AG04450 (cell line): Measurements from ENCODE around the gene ILDR1. TPM values are rescaled to one million over a fixed set of nuclear protein-coding genes. Genes with fewer than 3 reads are reported as not detected.

Source experiments
- CTCF ChIA-PET: fragments of 300-600, 350-600 bp; formaldehyde crosslinking; extraction: SDS; loops from one replicate; lab custom pipeline; 2022; ENCODE audit warnings: antibody characterized with exemption, inconsistent platforms; lab: Charles Lee
- POLR2A ChIA-PET: fragments of 350-600 bp; formaldehyde crosslinking; extraction: SDS; loops from one replicate; lab custom pipeline; 2021; ENCODE audit warnings: antibody characterized with exemption, inconsistent platforms; lab: Yijun Ruan, JAX
- DNase-seq: peaks from one replicate; pipeline ENCODE4 v3.0.0-alpha.2; 2011; ENCODE audit warnings: low read depth, low spot score
- H3K27ac ChIP-seq: one replicate; pipeline ENCODE4 v1.5.1; 2012; ENCODE audit warnings: low read depth, low read length, control low read depth
- H3K27me3 ChIP-seq: one replicate; pipeline ENCODE4 v1.6.0; 2012; ENCODE audit warnings: low read length; ENCODE audit not compliant: control insufficient read depth, insufficient read depth
- H3K4me3 ChIP-seq: 2 replicates; pipeline ENCODE4 v1.5.1; 2011; ENCODE audit warnings: mild to moderate bottlenecking, low read depth, low read length, control low read depth
- H3K9me3 ChIP-seq: 2 replicates; pipeline ENCODE4 v1.5.1; 2012; ENCODE audit warnings: low read length; ENCODE audit not compliant: control insufficient read depth, insufficient read depth
- polyA plus RNA-seq: library from polyadenylated mRNA; depleted of rRNA; stranded (reverse); fragments of >200 nt; gene quantifications from 2 replicates; pipeline ENCODE4 v1.2.3, GENCODE V29; 2011
- TF ChIP-seq, protein P1 (sequence below): IDR thresholded peaks from 2 replicates; pipeline ENCODE4 v1.5.1; 2011; ENCODE audit warnings: low read depth, low read length, control low read depth, inconsistent platforms

The ILDR1 gene
- polyA plus RNA-seq, 1 experiment, result not detected

GRCh38 chr3:122064326-122064725, 42.3 kb upstream of the ILDR1 start:
- no peaks in the 10 kb centered on the region for H3K9me3 ChIP-seq
- no peak overlapping the region for H3K4me3 ChIP-seq
- TF ChIP-seq, protein P1, sequence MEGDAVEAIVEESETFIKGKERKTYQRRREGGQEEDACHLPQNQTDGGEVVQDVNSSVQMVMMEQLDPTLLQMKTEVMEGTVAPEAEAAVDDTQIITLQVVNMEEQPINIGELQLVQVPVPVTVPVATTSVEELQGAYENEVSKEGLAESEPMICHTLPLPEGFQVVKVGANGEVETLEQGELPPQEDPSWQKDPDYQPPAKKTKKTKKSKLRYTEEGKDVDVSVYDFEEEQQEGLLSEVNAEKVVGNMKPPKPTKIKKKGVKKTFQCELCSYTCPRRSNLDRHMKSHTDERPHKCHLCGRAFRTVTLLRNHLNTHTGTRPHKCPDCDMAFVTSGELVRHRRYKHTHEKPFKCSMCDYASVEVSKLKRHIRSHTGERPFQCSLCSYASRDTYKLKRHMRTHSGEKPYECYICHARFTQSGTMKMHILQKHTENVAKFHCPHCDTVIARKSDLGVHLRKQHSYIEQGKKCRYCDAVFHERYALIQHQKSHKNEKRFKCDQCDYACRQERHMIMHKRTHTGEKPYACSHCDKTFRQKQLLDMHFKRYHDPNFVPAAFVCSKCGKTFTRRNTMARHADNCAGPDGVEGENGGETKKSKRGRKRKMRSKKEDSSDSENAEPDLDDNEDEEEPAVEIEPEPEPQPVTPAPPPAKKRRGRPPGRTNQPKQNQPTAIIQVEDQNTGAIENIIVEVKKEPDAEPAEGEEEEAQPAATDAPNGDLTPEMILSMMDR, result no peak
- ChIA-PET POLR2A (no interaction called here), CTCF (interaction anchor here (0.7 kb wide), 1 partner anchor 14 kb away, joined by 3 read pairs; no protein-coding TSS in a partner anchor)
- no peak for DNase-seq
- H3K27ac ChIP-seq, result no peak overlapping the region
- no peaks in the 10 kb centered on the region for H3K27me3 ChIP-seq

GRCh38 chr3:122063908-122064307, 41.9 kb upstream of the ILDR1 start:
- Histone ChIP-seq H3K4me3 (no peak overlapping the region), H3K9me3 (no peaks in the 10 kb centered on the region), H3K27ac (no peak overlapping the region), H3K27me3 (no peaks in the 10 kb centered on the region)
- CTCF ChIA-PET, result no interaction called here
- POLR2A ChIA-PET, result interaction anchor here (0.6 kb wide), 1 partner anchor 99 kb away, joined by 3 read pairs; no protein-coding TSS in a partner anchor
- DNase-seq, result no peak
- TF ChIP-seq, protein P1, result no peak

DNA sequence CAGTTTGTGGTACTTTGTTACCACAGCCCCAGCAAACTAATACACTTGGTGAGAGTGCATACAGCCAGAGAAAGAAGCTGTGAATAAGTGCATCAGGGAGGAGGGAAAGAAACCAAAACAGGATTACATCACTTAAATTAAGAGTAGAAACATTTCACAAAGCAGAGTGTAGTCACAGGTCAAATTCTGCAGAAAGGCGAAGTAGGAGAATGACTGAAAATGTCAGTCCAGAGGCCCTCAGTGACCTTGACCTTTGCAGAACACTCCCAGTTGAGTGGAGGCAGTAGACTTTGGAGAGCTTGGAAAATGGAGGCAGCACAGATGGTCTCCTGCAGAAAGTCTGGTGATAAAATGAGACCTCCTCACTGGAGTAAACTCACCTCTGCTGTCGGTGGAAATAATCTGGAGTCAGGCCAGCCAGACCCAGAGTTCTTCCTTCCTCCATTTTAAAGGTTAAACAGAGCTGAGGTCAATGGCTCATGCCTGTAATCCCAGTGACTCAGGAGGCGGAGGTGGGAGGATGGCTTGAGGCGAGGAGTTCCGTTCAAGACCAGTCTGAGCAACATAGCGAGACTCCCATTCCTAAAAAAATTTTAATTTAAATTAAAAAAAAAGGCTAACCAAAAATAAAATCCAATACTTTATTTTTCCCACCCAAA, 38.1 kb upstream of the ILDR1 start:
- Histone ChIP-seq H3K9me3 (no peaks in the 10 kb centered on the region), H3K4me3 (no peak overlapping the region), H3K27me3 (no peaks in the 10 kb centered on the region), H3K27ac (no peak overlapping the region)
- CTCF ChIA-PET, result no interaction called here
- no peak for DNase-seq
- TF ChIP-seq, protein P1, result no peak
- POLR2A ChIA-PET, result no interaction called here

DNA sequence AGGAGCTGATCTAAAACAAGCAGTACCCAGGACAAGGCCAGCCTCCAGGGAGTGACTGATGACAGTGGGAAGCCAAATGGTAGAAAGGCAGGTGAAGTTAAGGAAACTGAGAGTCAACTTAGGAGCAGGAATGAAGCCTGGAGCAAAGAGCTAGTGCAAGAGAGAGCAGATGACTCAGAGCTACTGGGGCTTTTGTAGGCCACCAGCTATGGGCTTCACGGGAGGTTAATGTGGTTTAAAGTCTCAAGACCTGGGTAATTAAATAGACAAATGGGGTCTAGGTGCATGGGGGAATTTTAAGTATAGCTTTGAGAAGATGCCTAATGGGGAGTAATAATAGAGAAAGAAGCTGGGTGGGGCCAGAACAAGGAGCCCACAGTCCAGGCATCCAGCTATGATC, 36.2 kb upstream of the ILDR1 start:
- TF ChIP-seq, protein P1, result no peak
- Histone ChIP-seq H3K27ac (no peak overlapping the region), H3K4me3 (no peak overlapping the region), H3K27me3 (no peaks in the 10 kb centered on the region), H3K9me3 (no peaks in the 10 kb centered on the region)
- no peak for DNase-seq
- ChIA-PET POLR2A (no interaction called here), CTCF (no interaction called here)

DNA sequence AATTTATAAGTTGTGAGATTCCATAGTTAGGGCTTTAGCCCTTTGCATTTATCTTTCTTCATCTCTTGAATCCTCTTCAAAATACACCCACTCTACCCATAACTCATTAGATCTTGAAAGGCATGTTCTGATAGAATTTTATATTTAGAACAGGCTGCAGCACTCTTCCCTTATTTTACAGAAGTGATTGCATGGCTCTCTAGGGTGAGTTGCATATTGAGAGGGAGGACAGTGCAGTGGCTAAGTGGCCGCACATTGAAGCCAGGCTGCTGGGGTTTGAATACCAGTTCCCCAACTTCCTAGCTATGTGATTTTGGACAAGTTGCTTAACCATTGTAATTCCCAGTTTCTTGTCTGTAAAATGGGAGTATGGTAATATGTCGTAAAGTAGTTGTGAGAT, 35.6 kb upstream of the ILDR1 start:
- Histone ChIP-seq H3K27me3 (no peaks in the 10 kb centered on the region), H3K9me3 (no peaks in the 10 kb centered on the region), H3K27ac (no peak overlapping the region), H3K4me3 (no peak overlapping the region)
- CTCF ChIA-PET, result no interaction called here
- DNase-seq, result no peak
- POLR2A ChIA-PET, result no interaction called here
- TF ChIP-seq, protein P1, result no peak
